Measurements from ENCODE around the gene ZDHHC24. TPM values are rescaled to one million over a fixed set of nuclear protein-coding genes. Genes with fewer than 3 reads are reported as not detected.

ZDHHC24 gene
- total and polyA plus RNA-seq, 2 experiments from 2014 or later = 5.6 to 13.1 TPM

GRCh38 chr11:66591175-66591574 lies 45.3 kb upstream of the ZDHHC24 start (continued):
- TF ChIP-seq REST (IDR thresholded peaks at IDR 0.05; ENCODE audit: unreplicated experiment) (no peak), ETS1 (IDR thresholded peaks at IDR 0.05) (no peak), ZNF114 (CRISPR knock-in tag; IDR thresholded peaks at IDR 0.05) (no peak), ZNF331 (CRISPR knock-in tag; IDR thresholded peaks at IDR 0.05; ENCODE audit: low read depth) (no peak), CTCF (conservative IDR thresholded peaks at IDR 0.05; ENCODE audit: low read depth in 2 of 2) (no peak), NANOG (IDR thresholded peaks at IDR 0.05; ENCODE audit: borderline replicate concordance) (no peak), EZH2 (IDR thresholded peaks at IDR 0.05; ENCODE audit: low read depth, unreplicated experiment) (no peak)

- H3K4me1 ChIP-seq (ENCODE audit: insufficient read depth) = peaks cover 10% of the 10 kb centered on the region; the same call in 1 of the 2 replicates
- H2AFZ ChIP-seq = no peak overlapping the region
- DNase-seq (ENCODE audit: low spot score) = no peak
- Mint-ChIP-seq H3K4me3 (no peak overlapping the region), H3K4me1 (peaks cover 12% of the 10 kb centered on the region), H3K27me3 (ENCODE audit: insufficient read depth, low read depth, poor library complexity) (peaks cover 21% of the 10 kb centered on the region), H3K9me3 (peaks cover 55% of the 10 kb centered on the region), H3K36me3 (ENCODE audit: low read depth) (peaks cover 25% of the 10 kb centered on the region), H3K27ac (no peak overlapping the region)
- H3K4me2 ChIP-seq = no peak overlapping the region
- H4K20me1 ChIP-seq (replicated peaks; ENCODE audit: insufficient read depth) = no peaks in the 10 kb centered on the region
- no peaks in the 10 kb centered on the region; the same call in 1 of the 2 replicates for H3K79me2 ChIP-seq (replicated peaks; ENCODE audit: insufficient read depth)
- ATAC-seq = no peak
- H3K9me2 ChIP-seq (ENCODE audit: insufficient read depth) = no peaks in the 10 kb centered on the region
- H3F3A ChIP-seq (replicated peaks; ENCODE audit: low read depth) = 0 out of 2 replicates have a peak, but pooled peaks cover 10% of the 10 kb centered on the region
- H3K27ac ChIP-seq (ENCODE audit: low read depth) = no peak overlapping the region
- no peaks in the 10 kb centered on the region; the same call in 1 of the 2 replicates for H3K36me3 ChIP-seq (ENCODE audit: insufficient read depth)
- H3K27me3 ChIP-seq (ENCODE audit: insufficient read depth) = 0 out of 2 replicates have a peak, but pooled peaks cover 7% of the 10 kb centered on the region
- H3K4me3 ChIP-seq = no peak overlapping the region
- TF ChIP-seq EZH2 (IDR thresholded peaks at IDR 0.05; ENCODE audit: low read depth, unreplicated experiment) = no peak
- TF ChIP-seq STAT1 (IDR thresholded peaks at IDR 0.05; ENCODE audit: unreplicated experiment) = no peak
- no peak for TF ChIP-seq CREB1 (CRISPR knock-in tag; IDR thresholded peaks at IDR 0.05; ENCODE audit: low read depth)
- TF ChIP-seq ETS1 (IDR thresholded peaks at IDR 0.05) = no peak
- no peak for TF ChIP-seq ZNF114 (CRISPR knock-in tag; IDR thresholded peaks at IDR 0.05)
- no peak for TF ChIP-seq NANOG (IDR thresholded peaks at IDR 0.05; ENCODE audit: borderline replicate concordance)
- TF ChIP-seq EZH2phosphoT487 (IDR thresholded peaks at IDR 0.05; ENCODE audit: unreplicated experiment) = no peak
- TF ChIP-seq REST (IDR thresholded peaks at IDR 0.05; ENCODE audit: unreplicated experiment) = no peak
Observed at GRCh38 chr11:66589996-66590675, 44.3 kb upstream of the ZDHHC24 start.
